GM19240 (cell line): ENCODE measurements around the gene RFX2.
"Not testable (repeated sequence)": the region's sequence is repeated elsewhere in the genome, so short reads cannot be mapped to it uniquely, and the experiment has no call there.

Experiments used
- DNase-seq: peaks from one replicate; pipeline ENCODE4 v3.0.0; 2011; ENCODE audit warnings: low spot score; ENCODE audit not compliant: insufficient read length

The RFX2 gene

DNA sequence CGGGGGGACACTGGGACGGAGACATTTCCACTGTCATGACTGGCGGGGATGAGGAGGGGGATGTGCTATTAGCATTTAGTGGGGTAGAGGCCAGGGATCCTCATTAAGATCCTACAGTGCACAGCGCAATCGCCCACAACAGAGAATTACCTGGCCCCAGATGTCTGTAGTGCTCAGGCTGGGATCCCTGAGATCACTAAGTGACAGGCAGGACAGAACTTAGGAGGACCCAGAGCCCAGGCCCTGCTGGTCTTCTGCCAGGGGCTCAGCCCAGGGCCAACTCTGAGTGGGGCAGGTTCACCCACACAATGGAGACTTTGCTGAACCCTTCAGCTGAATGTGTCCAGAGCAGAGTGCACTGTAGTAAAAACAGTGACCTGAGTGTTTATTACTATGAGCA lies 136.9 kb downstream of the RFX2 start:
- no peak for DNase-seq

- no peak for DNase-seq
Observed at GRCh38 chr19:5972355-5972731, 138.0 kb downstream of the RFX2 start.

GRCh38 chr19:5971714-5972354 lies 138.5 kb downstream of the RFX2 start:
- DNase-seq, result no peak

- DNase-seq, result no peak
Observed at GRCh38 chr19:5969476-5969875, 140.8 kb downstream of the RFX2 start.

GRCh38 chr19:5968431-5969373 lies 141.6 kb downstream of the RFX2 start:
- no peak for DNase-seq

- peak; percentile 73 for DNase-seq
Observed at GRCh38 chr19:5967994-5968430, 142.3 kb downstream of the RFX2 start.

GRCh38 chr19:5967571-5967970 lies 142.7 kb downstream of the RFX2 start:
- no peak for DNase-seq

DNA sequence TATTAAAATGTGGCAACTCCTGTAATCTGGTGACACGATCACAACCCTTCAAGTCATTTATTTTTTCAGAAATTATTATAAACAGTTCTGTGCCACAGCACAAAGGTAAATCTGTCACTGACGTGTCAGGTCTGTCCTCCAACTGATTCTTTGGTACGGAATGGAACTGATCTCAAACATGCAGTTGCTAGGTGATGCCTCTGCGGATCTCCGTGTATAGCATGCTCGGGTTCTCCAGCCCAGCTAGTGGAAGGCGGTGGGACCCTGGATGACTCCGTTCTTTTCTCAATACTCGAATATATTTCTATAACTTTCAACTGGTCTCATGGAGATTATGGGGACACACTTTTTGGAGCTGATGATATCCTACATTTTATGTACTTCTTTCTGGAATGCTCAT lies 143.4 kb downstream of the RFX2 start:
- DNase-seq, result no peak

GRCh38 chr19:5966215-5966614 lies 144.1 kb downstream of the RFX2 start:
- DNase-seq, result no peak

DNA sequence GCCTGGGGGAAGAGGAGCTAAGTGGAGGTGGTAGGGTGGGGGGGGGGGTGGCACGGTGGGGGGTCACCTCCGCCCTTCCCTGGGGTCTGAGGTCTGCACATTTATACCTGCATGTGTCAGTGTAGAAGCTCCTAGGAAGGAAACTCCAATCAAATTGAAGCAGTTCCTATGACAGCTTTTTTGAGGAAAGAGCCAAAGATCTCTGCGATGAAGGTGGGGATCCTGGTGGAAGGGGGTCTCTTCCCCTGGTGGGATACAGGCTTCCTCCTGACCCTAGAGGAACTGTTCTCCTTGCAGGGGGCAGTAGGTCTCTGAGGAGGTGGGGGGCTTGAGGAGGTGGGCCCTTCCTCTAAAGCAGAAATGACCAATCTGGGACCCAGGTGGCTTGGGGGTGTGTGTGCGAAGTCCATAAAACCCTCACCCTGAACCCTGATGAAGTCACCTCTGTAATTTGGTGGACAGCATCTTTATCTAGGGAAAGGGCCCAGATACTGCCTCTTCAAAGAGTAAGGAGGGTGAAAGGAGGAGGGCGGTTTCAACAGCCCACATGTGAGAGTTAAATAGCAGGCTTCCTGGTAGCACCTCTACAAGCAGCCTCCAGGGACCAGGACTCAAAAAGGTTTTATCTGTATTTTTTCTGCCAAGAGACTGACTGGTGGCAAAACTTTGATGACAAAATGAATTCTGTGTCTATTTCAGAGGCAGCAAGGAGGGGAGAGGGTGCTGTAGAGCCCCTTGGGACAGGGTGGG lies 145.3 kb downstream of the RFX2 start:
- no peak for DNase-seq

GRCh38 chr19:5963855-5964254 lies 146.4 kb downstream of the RFX2 start:
- DNase-seq, result no peak

DNA sequence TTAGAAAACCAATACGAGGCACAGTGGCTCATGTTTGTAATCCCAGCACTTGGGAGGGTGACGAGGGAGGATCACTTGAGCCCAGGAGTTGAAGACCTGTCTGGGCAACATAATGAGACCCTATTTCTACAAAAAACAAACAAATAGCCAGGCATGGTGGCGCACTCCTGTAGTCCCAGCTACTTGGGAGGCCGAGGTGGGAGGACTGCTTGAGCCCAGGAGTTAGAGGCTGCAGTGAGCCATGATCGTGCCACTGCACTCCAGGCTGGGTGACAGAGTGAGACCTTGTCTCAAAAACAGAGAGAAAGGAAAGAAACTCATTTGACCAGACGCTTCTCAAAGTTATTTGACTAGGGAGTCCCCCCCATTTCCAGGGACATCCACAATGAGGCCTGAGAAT lies 147.0 kb downstream of the RFX2 start:
- not testable (repeated sequence) for DNase-seq

DNA sequence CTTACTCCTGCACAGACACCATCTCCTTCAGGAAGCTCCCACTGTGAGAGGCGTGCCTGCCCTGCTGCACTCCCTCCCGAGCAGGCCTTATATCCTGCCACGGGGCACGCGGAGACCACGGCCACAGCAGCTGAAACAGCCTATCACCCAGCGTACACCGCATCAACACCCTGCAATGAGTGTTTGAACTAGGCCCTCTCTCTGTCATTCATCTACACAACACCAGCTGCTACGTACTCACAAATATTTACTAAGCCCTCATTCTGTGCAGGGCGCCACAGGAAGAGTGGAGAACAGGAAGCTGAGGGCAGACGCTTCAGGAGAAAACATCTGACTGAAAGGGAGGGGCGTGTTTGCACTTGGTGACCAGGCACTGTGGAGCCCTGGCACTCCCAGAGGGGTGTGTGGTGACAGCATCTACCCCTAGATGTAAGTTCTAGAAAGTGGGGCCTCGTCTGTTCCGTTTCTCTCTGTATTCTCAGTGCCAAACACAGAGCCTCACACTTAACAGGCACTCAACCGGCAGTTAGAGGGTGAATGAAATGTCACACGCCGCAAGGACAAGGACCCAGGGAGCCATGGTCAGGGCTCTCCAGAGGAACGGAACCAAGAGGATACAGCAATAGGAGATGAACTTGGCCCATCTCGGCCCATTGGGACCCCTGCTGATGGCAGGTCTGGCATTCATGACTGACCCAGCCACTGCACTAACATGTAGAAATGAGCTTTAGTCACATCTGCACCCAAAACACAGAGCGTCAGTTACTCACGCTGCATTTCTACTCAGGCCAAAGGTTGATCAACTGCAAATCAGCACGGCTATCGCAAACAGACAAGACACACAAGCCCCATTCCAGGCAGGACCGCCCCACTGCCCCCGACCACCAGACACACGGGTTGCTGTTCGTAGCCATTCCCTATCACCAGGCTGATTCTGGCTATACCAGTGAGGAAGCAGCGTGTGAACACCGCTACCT lies 148.0 kb downstream of the RFX2 start:
- no peak for DNase-seq

DNA sequence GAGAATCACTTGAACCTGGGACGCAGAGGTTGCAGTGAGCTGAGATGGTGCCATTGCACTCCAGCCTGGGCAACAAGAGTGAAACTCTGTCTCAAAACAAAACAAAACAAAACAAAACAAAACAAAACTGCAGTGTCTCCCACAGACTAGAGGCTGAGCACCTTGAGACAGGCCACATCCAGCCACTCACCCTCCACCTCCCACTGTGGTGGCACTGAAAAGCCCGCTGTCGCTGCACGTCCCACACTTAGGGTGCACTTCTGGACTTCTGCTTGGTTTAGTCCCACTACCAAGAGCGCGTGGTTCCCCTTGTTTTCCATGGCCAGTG lies 148.7 kb downstream of the RFX2 start:
- DNase-seq, result not testable (repeated sequence)

GRCh38 chr19:5960005-5961001 lies 150.0 kb downstream of the RFX2 start:
- DNase-seq, result no peak

DNA sequence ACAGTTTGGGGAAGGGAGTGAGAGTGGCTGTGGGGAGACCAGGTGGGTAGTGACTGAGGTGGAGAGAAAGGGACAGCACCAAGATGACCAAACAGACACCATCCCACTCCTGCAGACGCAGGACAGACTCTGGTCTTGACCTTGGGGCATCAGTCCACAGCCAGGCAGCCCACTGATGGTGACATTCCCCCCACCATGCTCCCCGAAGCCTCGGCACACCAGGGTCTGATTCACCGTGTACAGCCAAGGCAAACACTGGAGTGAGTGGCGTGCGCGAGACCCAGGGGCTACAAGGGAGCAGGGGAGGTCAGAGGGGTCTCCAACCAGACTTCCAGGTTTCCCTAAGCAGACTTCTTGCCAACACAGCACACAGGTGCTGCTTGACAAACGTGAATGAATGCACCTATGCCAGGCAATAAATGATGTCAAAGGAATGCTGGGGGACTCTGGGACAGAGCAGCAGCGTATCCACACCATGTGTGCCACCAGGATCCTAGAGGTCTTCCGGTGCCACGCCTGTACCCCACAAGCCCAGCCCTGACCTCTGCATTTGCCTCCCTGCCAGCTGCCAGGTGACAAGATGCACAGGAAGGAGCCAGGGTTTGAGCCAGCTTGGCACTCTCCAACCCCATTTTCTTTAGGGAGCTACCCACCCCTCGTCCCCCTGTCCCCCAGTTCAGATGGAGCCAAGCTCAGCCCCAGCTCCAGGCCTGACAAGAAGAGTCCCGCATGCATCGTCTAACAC lies 150.9 kb downstream of the RFX2 start:
- DNase-seq, result no peak

- no peak for DNase-seq
Observed at GRCh38 chr19:5958851-5959122, 151.5 kb downstream of the RFX2 start.

DNA sequence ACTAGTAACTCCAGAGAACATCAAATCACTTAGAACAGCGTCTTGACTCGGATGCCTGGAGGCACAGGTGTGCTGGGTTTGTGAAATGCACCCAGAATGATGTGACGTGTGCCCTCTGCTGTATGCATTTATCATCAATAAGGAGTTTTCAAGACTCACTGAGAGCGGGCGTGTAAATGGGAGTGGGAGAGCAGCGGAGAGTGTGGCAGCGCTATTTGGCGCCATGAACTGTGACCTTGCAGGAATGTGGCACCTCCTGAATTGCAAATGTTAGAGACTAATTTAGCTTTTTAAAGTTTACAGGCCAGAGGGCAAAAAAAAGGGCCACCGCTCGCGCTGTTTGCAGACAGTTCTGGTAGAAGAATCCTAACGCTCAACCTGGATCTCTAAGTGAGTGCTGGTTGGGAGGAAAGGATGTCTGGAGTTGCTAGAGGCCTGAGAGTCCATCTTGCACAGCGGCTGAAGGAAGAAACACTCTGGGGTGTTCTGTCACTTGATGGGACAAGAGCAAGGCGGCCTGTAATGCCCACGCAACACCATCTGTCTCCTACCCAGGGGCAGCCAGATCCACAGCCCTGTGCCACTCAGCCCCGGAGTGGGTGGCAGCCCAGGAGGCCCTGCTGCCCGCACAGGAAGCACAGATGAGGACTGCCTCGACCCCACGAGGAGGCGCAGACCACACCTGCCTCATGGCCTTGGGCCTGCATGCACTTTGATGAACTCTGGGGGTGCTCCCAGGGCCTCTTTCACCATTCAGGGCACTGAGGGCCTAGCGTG lies 152.0 kb downstream of the RFX2 start:
- DNase-seq, result no peak

DNA sequence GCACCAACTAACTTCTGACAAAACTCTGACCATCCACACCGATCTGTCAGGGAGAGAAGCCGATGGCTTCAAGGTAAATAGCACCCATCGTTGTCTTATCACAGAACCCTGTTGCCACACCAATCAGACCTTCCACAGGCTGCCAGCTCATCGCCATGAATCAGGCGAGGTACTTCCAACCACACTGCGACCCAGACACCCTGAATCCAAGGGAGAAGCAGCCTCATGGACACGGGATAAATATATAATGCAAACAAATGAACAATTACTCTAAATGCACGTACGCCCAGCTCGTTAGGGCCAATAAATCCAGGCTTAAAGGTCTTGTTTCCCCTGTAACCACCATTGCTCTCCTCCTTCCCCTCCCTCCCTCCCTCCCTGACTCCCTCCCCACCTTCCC lies 153.1 kb downstream of the RFX2 start:
- no peak for DNase-seq
